HEK293T (cell line): ENCODE results near the gene SLC5A2.

Experiments
- CTCF ChIA-PET: fragments of 350-600 bp; formaldehyde crosslinking; extraction: SDS; loops from one replicate; lab custom pipeline; 2021; ENCODE audit warnings: antibody characterized with exemption, inconsistent platforms; lab: Yijun Ruan, JAX
- POLR2A ChIA-PET: fragments of 350-600 bp; formaldehyde crosslinking; extraction: SDS; loops from one replicate; lab custom pipeline; 2020; ENCODE audit warnings: antibody characterized with exemption, inconsistent platforms; lab: Yijun Ruan, JAX
- DNase-seq: peaks from one replicate; pipeline ENCODE4 v3.0.0; 2012; ENCODE audit warnings: mixed read lengths; ENCODE audit errors: extremely low spot score
- ARNT ChIP-seq: fragments of 450-650 bp; IDR thresholded peaks from 2 replicates; pipeline ENCODE4 v1.6.1; 2017; ENCODE audit warnings: mild to moderate bottlenecking
- BHLHE40 ChIP-seq: fragments of 450-650 bp; IDR thresholded peaks from 2 replicates; pipeline ENCODE4 v1.6.1; 2016; ENCODE audit warnings: mild to moderate bottlenecking, moderate library complexity, borderline replicate concordance
- CTBP1 ChIP-seq: fragments of 450-650 bp; IDR thresholded peaks from 2 replicates; pipeline ENCODE4 v1.6.1; 2016; ENCODE audit warnings: borderline replicate concordance
- ELF4 ChIP-seq: fragments of 450-650 bp; IDR thresholded peaks from 2 replicates; pipeline ENCODE4 v1.6.1; 2017; ENCODE audit warnings: antibody characterized with exemption
- FOXA1 ChIP-seq: fragments of 450-650 bp; IDR thresholded peaks from 2 replicates; pipeline ENCODE4 v1.6.1; 2016; ENCODE audit warnings: mild to moderate bottlenecking
- FOXK2 ChIP-seq: fragments of 450-650 bp; IDR thresholded peaks from 2 replicates; pipeline ENCODE4 v1.6.1; 2016; ENCODE audit warnings: mild to moderate bottlenecking
- FOXM1 ChIP-seq: fragments of 450-650 bp; IDR thresholded peaks from 2 replicates; pipeline ENCODE4 v1.6.1; 2017; ENCODE audit warnings: mild to moderate bottlenecking, borderline replicate concordance
- HDGF ChIP-seq: fragments of 450-650 bp; IDR thresholded peaks from 2 replicates; pipeline ENCODE4 v1.6.1; 2017; ENCODE audit warnings: antibody characterized with exemption, borderline replicate concordance
- L3MBTL2 ChIP-seq: fragments of 450-650 bp; conservative IDR thresholded peaks from 2 replicates; pipeline ENCODE4 v1.6.1; 2016; ENCODE audit warnings: mild to moderate bottlenecking
- LEF1 ChIP-seq: fragments of 450-650 bp; IDR thresholded peaks from 2 replicates; pipeline ENCODE4 v1.6.1; 2017; ENCODE audit warnings: mild to moderate bottlenecking, borderline replicate concordance
- NFRKB ChIP-seq: fragments of 450-650 bp; IDR thresholded peaks from 2 replicates; pipeline ENCODE4 v1.6.1; 2016; ENCODE audit warnings: mild to moderate bottlenecking, moderate library complexity
- SP1 ChIP-seq: fragments of 450-650 bp; IDR thresholded peaks from 2 replicates; pipeline ENCODE4 v1.6.1; 2017
- SUZ12 ChIP-seq: fragments of 450-650 bp; IDR thresholded peaks from 2 replicates; pipeline ENCODE4 v1.6.1; 2016; ENCODE audit warnings: mild to moderate bottlenecking
- TARDBP ChIP-seq: fragments of 450-650 bp; IDR thresholded peaks from 2 replicates; pipeline ENCODE4 v1.6.1; 2016
- ZNF384 ChIP-seq: fragments of 450-650 bp; IDR thresholded peaks from 2 replicates; pipeline ENCODE4 v1.6.1; 2016
- TF ChIP-seq, protein P1 (sequence below): fragments of 450-650 bp; IDR thresholded peaks from 2 replicates; pipeline ENCODE4 v1.6.1; 2016

Gene SLC5A2

DNA sequence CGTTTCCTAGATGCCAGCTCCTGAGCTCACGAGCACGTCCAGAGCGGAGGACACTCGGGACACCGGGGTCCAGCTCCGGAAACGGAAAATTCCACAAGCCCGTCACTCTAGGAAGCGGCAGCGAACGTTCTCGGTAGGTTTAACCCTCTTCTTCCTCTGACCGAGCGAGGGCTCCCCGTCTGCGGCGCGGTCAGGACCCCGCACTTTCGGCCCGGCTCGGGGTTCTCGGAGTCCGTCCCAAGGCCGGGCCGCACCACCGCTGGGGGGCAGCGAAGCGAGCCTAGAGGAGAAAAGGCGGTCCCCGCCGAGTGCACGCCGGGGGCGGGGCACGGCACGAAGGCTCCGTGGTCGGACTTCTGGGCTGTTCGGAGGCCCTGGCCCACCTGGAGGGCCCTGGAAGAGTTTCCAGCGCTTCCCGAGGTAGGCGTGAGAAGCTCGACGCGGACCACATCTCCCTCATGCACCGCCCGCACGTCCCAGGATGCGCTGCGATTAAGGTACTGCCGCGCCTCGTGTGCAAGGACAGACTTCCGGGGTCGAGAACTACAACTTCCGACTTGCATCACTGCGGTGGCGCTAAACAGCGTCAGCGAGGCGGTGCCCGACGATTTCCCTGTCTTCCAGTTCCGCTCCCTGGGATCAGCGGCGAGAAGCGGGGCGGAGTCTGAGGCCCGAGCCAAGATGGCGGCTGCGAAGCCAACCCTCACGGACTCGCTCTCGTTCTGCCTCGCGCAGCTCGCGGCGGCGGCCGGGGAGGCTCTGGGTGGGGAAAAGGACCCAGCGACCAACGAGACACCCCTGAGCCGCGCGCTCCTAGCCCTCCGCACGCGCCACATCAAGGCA is 23.9 kb upstream of the SLC5A2 start, which contains the start of gene ARMC5:
ARMC5 (plus strand) TSS at position 658 of the 843 bp plus-strand sequence; CDS start at position 682, 24 bp downstream.
- CTCF ChIA-PET, result interaction anchor here (1.3 kb wide), 1 partner anchor 15 kb away, joined by 5 read pairs; no protein-coding TSS in a partner anchor
- TF ChIP-seq ELF4, result peak; percentile 89
- peak; percentile 98 for TF ChIP-seq L3MBTL2
- no peak for TF ChIP-seq SP1
- POLR2A ChIA-PET, result interaction anchor here (0.8 to 5.4 kb wide), 13 partner anchors 10 to 415 kb away, joined by 3 to 27 read pairs (median 6); partner anchors contain the start of genes KAT8, RUSF1, SLC5A2 and TGFB1I1
- DNase-seq, result peak; percentile 85

DNA sequence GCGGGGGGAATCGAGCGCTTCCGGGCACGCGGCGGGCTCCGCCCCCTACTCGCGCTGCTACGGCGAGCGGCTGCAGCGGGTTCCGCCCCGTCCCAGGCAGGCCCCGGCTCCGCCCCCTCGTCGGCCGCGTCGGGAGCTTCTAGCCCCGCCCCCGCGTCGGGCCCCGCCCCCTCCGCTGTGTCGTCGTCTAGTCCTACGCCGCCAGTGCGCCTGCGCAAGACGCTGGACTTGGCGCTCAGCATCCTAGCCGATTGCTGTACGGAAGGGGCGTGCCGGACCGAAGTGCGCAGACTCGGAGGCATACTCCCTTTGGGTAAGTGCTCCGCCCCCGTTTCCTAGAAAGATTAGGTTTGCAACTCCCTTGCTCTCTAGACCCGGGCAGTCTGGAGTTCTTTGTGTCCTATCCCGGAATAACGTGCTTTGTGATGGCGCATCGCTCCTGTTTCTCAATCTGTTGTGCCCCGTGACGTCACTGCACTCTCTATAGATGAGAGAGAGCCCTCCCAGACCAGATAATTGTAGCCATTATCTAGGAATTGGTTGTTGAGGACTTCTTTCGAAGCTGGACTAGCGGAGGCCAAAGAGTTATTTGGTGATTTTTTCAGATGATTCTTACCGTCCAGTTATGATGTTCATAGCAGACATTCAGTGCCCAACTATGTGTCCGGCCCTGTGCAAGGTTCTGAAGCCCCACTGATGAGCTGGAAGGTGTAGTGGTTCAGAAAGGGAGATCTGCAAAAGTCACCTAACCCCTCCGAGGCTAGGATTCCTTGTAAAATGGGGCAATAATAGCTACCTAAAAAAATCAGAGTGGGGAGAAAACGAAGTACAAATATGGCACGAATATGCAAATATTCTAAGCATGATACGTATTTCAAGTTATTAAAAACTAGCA is 23.0 kb upstream of the SLC5A2 start:
- ChIA-PET POLR2A (interaction anchor here (0.5 to 5.4 kb wide), 21 partner anchors 9 to 417 kb away, joined by 3 to 27 read pairs (median 5); partner anchors contain the start of genes COX6A2, FUS, KAT8 and RUSF1), CTCF (interaction anchor here (0.6 to 1.5 kb wide), 10 partner anchors 8 to 461 kb away, joined by 3 to 5 read pairs (median 4); partner anchors contain the start of genes RUSF1 and TGFB1I1)
- DNase-seq, result peak; percentile 98
- TF ChIP-seq ELF4 (no peak), SP1 (no peak), L3MBTL2 (no peak), FOXM1 (no peak), NFRKB (no peak), SUZ12 (no peak), ZNF384 (no peak), FOXA1 (no peak), LEF1 (no peak), ARNT (no peak)
- TF ChIP-seq, protein P1, sequence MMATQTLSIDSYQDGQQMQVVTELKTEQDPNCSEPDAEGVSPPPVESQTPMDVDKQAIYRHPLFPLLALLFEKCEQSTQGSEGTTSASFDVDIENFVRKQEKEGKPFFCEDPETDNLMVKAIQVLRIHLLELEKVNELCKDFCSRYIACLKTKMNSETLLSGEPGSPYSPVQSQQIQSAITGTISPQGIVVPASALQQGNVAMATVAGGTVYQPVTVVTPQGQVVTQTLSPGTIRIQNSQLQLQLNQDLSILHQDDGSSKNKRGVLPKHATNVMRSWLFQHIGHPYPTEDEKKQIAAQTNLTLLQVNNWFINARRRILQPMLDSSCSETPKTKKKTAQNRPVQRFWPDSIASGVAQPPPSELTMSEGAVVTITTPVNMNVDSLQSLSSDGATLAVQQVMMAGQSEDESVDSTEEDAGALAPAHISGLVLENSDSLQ, result no peak

DNA sequence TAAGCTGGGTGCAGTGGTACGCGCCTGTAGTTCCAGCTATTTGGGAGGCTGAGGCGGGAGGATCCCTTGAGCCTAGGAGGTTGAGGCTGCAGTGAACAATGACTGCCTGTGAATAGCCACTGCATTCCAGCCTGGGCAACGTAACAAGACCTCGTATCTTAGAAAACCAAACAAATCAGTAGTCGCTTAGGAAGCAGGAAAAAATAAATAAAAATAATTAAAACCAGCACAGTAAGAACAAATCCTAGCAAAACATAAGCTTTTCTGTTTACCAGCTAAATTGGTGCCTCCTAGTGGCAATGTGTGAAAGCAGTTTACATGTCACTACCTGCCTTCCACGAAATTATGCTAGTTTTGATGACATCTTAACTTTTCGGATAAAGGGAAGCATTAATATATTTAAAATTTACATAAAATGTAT is 22.3 kb upstream of the SLC5A2 start:
- TF ChIP-seq HDGF (no peak), FOXK2 (no peak), TARDBP (no peak), LEF1 (no peak), FOXA1 (no peak), SUZ12 (no peak), NFRKB (no peak), ELF4 (no peak)
- TF ChIP-seq, protein P1, result no peak
- POLR2A ChIA-PET, result interaction anchor here (0.7 to 5.4 kb wide), 12 partner anchors 8 to 416 kb away, joined by 3 to 27 read pairs (median 5); partner anchors contain the start of genes COX6A2, FUS, KAT8 and RUSF1
- DNase-seq, result no peak
- CTCF ChIA-PET, result interaction anchor here (0.5 to 1.5 kb wide), 12 partner anchors 9 to 462 kb away, joined by 3 to 5 read pairs (median 4); partner anchors contain the start of genes RUSF1 and TGFB1I1

DNA sequence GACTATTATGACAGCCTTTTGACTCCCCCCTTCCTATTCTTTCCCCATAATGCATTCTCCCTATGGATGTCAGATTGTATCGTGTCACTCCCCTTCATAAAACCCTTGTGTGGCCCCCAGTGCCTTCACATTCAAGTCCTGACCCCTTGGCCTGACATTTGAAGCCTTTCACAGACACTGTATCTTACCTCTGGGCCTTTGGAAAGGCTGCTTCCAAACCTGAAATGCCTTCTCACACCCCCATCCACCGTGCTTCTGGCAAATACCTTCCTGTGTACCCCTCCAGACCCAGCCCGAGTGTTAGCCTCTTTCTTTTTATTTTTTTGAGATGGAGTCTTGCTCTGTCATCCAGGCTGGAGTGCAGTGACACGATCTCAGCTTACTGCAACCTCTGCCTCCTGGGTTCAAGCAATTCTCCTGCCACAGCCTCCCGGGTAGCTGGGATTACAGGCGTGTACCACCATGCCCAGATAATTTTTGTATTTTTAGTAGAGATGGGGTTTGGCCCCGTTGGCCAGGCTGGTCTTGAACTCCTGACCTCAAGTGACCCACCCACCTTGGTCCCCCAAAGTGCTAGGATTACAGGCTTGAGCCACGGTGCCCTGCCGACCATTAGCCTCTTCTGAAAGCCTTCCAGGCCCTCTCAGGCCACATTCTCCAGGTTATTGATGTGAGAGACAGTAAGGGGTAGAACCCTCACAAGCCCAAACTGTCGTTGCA is 21.6 kb upstream of the SLC5A2 start:
- ChIA-PET CTCF (interaction anchor here (0.5 to 1.5 kb wide), 8 partner anchors 10 to 407 kb away, joined by 3 to 5 read pairs (median 4); partner anchors contain the start of genes RUSF1 and TGFB1I1), POLR2A (interaction anchor here (0.7 to 5.4 kb wide), 10 partner anchors 7 to 415 kb away, joined by 3 to 27 read pairs (median 5); partner anchors contain the start of genes COX6A2, FUS, KAT8 and RUSF1)
- TF ChIP-seq, protein P1, result no peak
- TF ChIP-seq CTBP1, result no peak
- TF ChIP-seq ELF4, result no peak
- no peak for TF ChIP-seq ARNT
- TF ChIP-seq FOXK2, result no peak
- TF ChIP-seq HDGF, result no peak
- no peak for TF ChIP-seq FOXA1
- no peak for TF ChIP-seq TARDBP
- TF ChIP-seq SUZ12, result no peak
- TF ChIP-seq SP1, result no peak
- no peak for TF ChIP-seq FOXM1
- TF ChIP-seq L3MBTL2, result no peak
- TF ChIP-seq LEF1, result no peak
- no peak for TF ChIP-seq ZNF384
- TF ChIP-seq BHLHE40, result no peak
- TF ChIP-seq NFRKB, result no peak
- DNase-seq, result no peak
